ENCODE measurements around the gene SPINK14. TPM values are rescaled to one million over a fixed set of nuclear protein-coding genes. Genes with fewer than 3 reads are reported as not detected.

SPINK14 gene
- total and polyA plus RNA-seq, 4 experiments from 2014 or later: not detected

DNA sequence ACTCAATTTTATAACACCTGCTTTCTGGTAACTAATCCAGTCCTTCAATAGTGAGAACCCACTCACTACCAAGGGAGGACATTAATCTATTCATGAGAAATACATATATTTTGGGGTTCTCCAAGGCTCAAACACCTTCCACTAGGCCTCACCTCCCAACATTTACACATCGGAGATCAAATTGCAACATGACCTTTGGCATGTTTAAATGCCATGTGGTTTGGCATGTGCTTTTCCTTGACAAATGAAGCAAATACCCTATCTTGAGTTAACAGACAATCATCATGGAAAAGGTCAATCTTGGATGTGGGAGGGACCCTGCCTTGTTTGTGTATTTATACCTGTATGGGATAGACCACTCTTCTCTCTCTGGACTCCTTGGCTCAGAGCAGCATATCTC lies 21.9 kb upstream of the SPINK14 start:
- no peaks in the 10 kb centered on the region for H3K36me3 ChIP-seq (ENCODE audit: insufficient read depth, low read length)
- Mint-ChIP-seq H3K27me3 (peaks cover 2 to 7% of the 10 kb centered on the region in 2 donors), H3K36me3 (no peaks in the 10 kb centered on the region), H3K4me1 (no peaks in the 10 kb centered on the region), H3K9me3 (peaks cover 0 to 4% (median 2%) of the 10 kb centered on the region in 8 donors), H3K27ac (no peak overlapping the region), H3K4me3 (no peak overlapping the region)
- H3K27me3 ChIP-seq (ENCODE audit: insufficient read depth, low read length): no peaks in the 10 kb centered on the region
- H3K9me3 ChIP-seq (ENCODE audit: control insufficient read depth in 1 of 2, low read length in 2 of 2): no peaks in the 10 kb centered on the region
- ChIA-PET POLR2A (ENCODE audit: partially characterized antibody) (no interaction called here), CTCF (ENCODE audit: partially characterized antibody) (no interaction called here)
- no peak overlapping the region for H3K27ac ChIP-seq (ENCODE audit: low read depth, low read length)
- DNase-seq: no peak
- intact Hi-C loops (cut with micrococcal nuclease): no loop called here
- no peaks in the 10 kb centered on the region for H3K4me1 ChIP-seq (ENCODE audit: insufficient read depth, low read length)
- H3K4me3 ChIP-seq (ENCODE audit: low read length in 2 of 2): no peak overlapping the region

DNA sequence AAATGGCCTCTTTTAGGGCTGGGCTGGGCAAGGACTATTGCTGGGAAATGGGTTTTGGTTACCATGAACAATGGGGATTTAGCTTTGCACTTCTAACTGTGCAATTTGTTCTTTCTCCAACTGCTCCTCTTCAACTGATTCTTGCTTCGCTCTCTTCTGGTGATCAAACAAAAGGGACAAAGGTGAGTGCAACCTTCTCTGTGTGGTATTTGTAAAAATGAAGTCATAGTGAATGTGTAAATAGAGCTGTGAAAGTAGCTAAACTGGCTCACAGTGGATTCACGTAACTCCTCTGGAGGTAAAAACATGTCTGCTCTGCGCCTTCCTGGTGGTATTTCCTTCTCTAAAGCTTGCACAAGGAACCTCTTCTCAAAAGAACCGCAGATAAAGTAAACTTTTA lies 20.9 kb upstream of the SPINK14 start:
- no peaks in the 10 kb centered on the region for H3K36me3 Mint-ChIP-seq
- intact Hi-C loops (cut with micrococcal nuclease): no loop called here

DNA sequence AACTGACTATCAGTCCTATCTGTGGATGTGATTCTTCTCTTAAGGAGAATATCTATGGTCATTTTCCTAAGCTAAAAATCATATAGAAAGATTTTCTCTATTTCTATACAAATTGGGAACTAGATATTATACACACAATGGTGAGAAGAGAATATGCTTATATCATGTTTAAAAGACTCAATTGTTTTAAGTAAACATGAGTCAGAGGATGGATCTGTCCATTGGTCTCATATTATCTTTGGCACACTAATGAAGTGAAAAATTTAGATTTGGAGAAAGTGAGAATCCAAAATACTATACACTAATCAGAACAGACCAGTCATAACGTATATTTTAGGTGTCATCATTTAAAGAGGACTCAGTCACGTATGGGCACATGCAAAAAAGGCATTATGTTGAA lies 16.5 kb upstream of the SPINK14 start:
- peaks cover 0 to 6% (median 0%) of the 10 kb centered on the region in 8 donors for H3K9me3 Mint-ChIP-seq
- DNase-seq: no peak
- no peaks in the 10 kb centered on the region for H3K4me1 ChIP-seq (ENCODE audit: insufficient read depth, low read length)
- ChIA-PET CTCF (ENCODE audit: partially characterized antibody) (no interaction called here), POLR2A (ENCODE audit: partially characterized antibody) (no interaction called here)
- no peaks in the 10 kb centered on the region for H3K9me3 ChIP-seq (ENCODE audit: control insufficient read depth in 1 of 2, low read length in 2 of 2)
- peaks cover 2 to 7% of the 10 kb centered on the region in 2 donors for H3K27me3 Mint-ChIP-seq
- H3K4me1 Mint-ChIP-seq: no peaks in the 10 kb centered on the region
- H3K27me3 ChIP-seq (ENCODE audit: insufficient read depth, low read length): no peaks in the 10 kb centered on the region
- H3K36me3 ChIP-seq (ENCODE audit: insufficient read depth, low read length): no peaks in the 10 kb centered on the region
- no peaks in the 10 kb centered on the region for H3K36me3 Mint-ChIP-seq
- no peak overlapping the region for H3K4me3 ChIP-seq (ENCODE audit: low read length in 2 of 2)
- H3K4me3 Mint-ChIP-seq: no peak overlapping the region
- intact Hi-C loops (cut with micrococcal nuclease): no loop called here
- H3K27ac Mint-ChIP-seq: no peak overlapping the region
- no peak overlapping the region for H3K27ac ChIP-seq (ENCODE audit: low read depth, low read length)

More for the DNA sequence above, 20.9 kb upstream of the SPINK14 start:
- Mint-ChIP-seq H3K27me3 (peaks cover 2 to 6% of the 10 kb centered on the region in 2 donors), H3K9me3 (peaks cover 0 to 3% (median 2%) of the 10 kb centered on the region in 8 donors), H3K4me1 (no peaks in the 10 kb centered on the region), H3K27ac (no peak overlapping the region), H3K4me3 (no peak overlapping the region)
- POLR2A ChIA-PET (ENCODE audit: partially characterized antibody): no interaction called here
- Histone ChIP-seq H3K27me3 (ENCODE audit: insufficient read depth, low read length) (no peaks in the 10 kb centered on the region), H3K4me1 (ENCODE audit: insufficient read depth, low read length) (no peaks in the 10 kb centered on the region), H3K4me3 (ENCODE audit: low read length in 2 of 2) (no peak overlapping the region), H3K27ac (ENCODE audit: low read depth, low read length) (no peak overlapping the region), H3K36me3 (ENCODE audit: insufficient read depth, low read length) (no peaks in the 10 kb centered on the region), H3K9me3 (ENCODE audit: control insufficient read depth in 1 of 2, low read length in 2 of 2) (no peaks in the 10 kb centered on the region)
- DNase-seq: no peak
- CTCF ChIA-PET (ENCODE audit: partially characterized antibody): no interaction called here

DNA sequence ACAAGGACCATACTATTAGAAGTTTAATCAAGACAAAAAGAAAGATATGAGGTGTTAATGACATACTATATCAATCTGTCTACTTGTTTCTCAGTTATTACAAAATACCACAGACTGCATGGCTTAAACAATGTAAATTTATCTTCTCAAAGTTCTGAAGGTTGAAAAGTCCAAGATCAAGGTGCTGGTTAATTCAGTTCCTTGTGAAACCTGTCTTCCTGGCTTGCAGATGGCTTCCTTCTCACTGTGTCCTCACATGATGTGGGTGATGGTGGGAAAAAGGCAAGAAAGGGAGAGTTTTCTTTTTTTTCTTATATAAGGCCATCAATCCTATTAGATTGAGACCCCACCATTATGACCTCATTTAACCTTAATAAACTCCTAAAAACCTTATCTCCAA lies 15.6 kb upstream of the SPINK14 start:
- Histone ChIP-seq H3K4me1 (ENCODE audit: insufficient read depth, low read length) (no peaks in the 10 kb centered on the region), H3K27ac (ENCODE audit: low read depth, low read length) (no peak overlapping the region), H3K4me3 (ENCODE audit: low read length in 2 of 2) (no peak overlapping the region), H3K9me3 (ENCODE audit: control insufficient read depth in 1 of 2, low read length in 2 of 2) (no peaks in the 10 kb centered on the region), H3K36me3 (ENCODE audit: insufficient read depth, low read length) (no peaks in the 10 kb centered on the region), H3K27me3 (ENCODE audit: insufficient read depth, low read length) (no peaks in the 10 kb centered on the region)
- Mint-ChIP-seq H3K36me3 (no peaks in the 10 kb centered on the region), H3K27ac (no peak overlapping the region), H3K27me3 (peaks cover 0 to 4% of the 10 kb centered on the region in 2 donors), H3K9me3 (peaks cover 0 to 6% (median 0%) of the 10 kb centered on the region in 8 donors), H3K4me1 (no peaks in the 10 kb centered on the region), H3K4me3 (no peak overlapping the region)
- no peak for DNase-seq
- POLR2A ChIA-PET (ENCODE audit: partially characterized antibody): no interaction called here
- intact Hi-C loops (cut with micrococcal nuclease): no loop called here
- CTCF ChIA-PET (ENCODE audit: partially characterized antibody): no interaction called here

DNA sequence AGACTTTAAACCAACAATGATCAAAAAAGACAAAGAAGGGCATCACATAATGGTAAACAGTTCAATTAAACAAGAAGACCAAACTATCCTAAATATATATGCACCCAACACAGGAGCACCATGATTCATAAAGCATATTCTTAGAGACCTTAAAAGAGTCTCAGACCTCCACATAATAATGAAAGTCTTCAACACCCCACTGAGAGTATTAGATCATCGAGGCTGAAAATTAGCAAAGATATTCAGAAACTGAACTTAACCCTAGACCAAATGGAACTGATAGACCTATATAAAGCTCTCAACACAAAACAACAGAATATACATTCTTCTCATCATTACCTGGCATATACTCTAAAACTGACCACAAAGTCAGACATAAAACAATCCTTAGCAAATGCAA lies 11.7 kb upstream of the SPINK14 start:
- Mint-ChIP-seq H3K36me3 (no peaks in the 10 kb centered on the region), H3K27ac (no peak overlapping the region), H3K27me3 (peaks cover 0 to 2% of the 10 kb centered on the region in 2 donors), H3K9me3 (peaks cover 0 to 6% (median 0%) of the 10 kb centered on the region in 8 donors), H3K4me3 (no peak overlapping the region), H3K4me1 (no peaks in the 10 kb centered on the region)
- H3K27me3 ChIP-seq (ENCODE audit: insufficient read depth, low read length): no peaks in the 10 kb centered on the region
- no peaks in the 10 kb centered on the region for H3K9me3 ChIP-seq (ENCODE audit: control insufficient read depth in 1 of 2, low read length in 2 of 2)
- no peaks in the 10 kb centered on the region for H3K4me1 ChIP-seq (ENCODE audit: insufficient read depth, low read length)
- intact Hi-C loops (cut with micrococcal nuclease): no loop called here
- ChIA-PET POLR2A (ENCODE audit: partially characterized antibody) (no interaction called here), CTCF (ENCODE audit: partially characterized antibody) (no interaction called here)
- H3K27ac ChIP-seq (ENCODE audit: low read depth, low read length): no peak overlapping the region
- no peak overlapping the region for H3K4me3 ChIP-seq (ENCODE audit: low read length in 2 of 2)
- no peaks in the 10 kb centered on the region for H3K36me3 ChIP-seq (ENCODE audit: insufficient read depth, low read length)
- no peak for DNase-seq

DNA sequence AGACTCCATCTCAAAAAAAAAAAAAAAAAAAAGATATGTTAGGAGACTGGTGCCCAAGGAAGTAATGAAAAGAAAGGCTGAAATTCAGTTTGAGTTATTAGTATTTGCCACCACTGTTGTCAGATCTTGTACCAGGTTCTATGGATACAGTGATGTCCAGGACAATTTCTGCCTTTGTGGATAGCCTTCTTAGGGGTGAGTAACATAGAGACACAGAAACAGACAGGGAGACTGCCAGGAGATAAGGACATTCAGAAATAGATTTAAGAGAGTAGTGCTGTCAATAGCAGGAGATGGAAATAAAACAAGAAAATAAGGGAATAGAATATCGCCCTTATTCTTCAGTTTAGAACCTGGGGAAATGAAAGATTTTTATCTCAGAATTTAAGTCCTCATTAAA lies 6.3 kb upstream of the SPINK14 start:
- no peak overlapping the region for H3K4me3 ChIP-seq (ENCODE audit: low read length in 2 of 2)
- H3K9me3 Mint-ChIP-seq: peaks cover 0 to 3% (median 0%) of the 10 kb centered on the region in 8 donors
- H3K4me1 ChIP-seq (ENCODE audit: insufficient read depth, low read length): no peaks in the 10 kb centered on the region
- ChIA-PET POLR2A (ENCODE audit: partially characterized antibody) (interaction anchor here (1.5 kb wide), 1 partner anchor 8 kb away, joined by 3 read pairs; no protein-coding TSS in a partner anchor), CTCF (ENCODE audit: partially characterized antibody) (no interaction called here)
- peaks cover 0 to 2% (median 1%) of the 10 kb centered on the region in 4 donors for H3K4me1 Mint-ChIP-seq
- H3K36me3 ChIP-seq (ENCODE audit: insufficient read depth, low read length): no peaks in the 10 kb centered on the region
- H3K27ac ChIP-seq (ENCODE audit: low read depth, low read length): no peak overlapping the region
- no peaks in the 10 kb centered on the region for H3K27me3 ChIP-seq (ENCODE audit: insufficient read depth, low read length)
- H3K27ac Mint-ChIP-seq: no peak overlapping the region
- DNase-seq: no peak
- H3K9me3 ChIP-seq (ENCODE audit: control insufficient read depth in 1 of 2, low read length in 2 of 2): no peaks in the 10 kb centered on the region
- H3K4me3 Mint-ChIP-seq: no peak overlapping the region
- H3K36me3 Mint-ChIP-seq: no peaks in the 10 kb centered on the region
- H3K27me3 Mint-ChIP-seq: no peaks in the 10 kb centered on the region
- intact Hi-C loops (cut with micrococcal nuclease): no loop called here

DNA sequence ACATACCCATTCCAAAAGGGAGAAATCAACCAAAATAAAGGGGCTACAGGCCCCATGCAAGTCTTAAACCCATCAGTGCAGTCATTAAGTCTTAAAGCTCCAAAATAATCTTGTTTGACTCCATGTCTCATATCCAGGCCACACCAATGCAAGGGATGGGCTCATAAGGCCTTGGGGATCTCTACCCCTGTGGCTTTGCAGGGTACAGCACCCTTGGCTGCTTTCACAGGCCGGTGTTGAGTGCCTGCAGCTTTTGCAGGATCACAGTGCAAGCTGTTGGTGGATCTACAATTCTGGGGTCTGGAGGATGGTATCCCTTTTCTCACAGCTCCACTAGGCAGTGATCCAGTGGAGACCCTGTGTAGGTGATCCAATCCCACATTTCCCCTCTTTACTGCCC lies 5.0 kb upstream of the SPINK14 start:
- Mint-ChIP-seq H3K27me3 (no peaks in the 10 kb centered on the region), H3K9me3 (peaks cover 0 to 3% (median 0%) of the 10 kb centered on the region in 8 donors), H3K27ac (no peak overlapping the region), H3K4me1 (peaks cover 0 to 2% (median 1%) of the 10 kb centered on the region in 4 donors), H3K4me3 (no peak overlapping the region), H3K36me3 (no peaks in the 10 kb centered on the region)
- H3K27me3 ChIP-seq (ENCODE audit: insufficient read depth, low read length): no peaks in the 10 kb centered on the region
- H3K4me1 ChIP-seq (ENCODE audit: insufficient read depth, low read length): no peaks in the 10 kb centered on the region
- no peak for DNase-seq
- H3K36me3 ChIP-seq (ENCODE audit: insufficient read depth, low read length): no peaks in the 10 kb centered on the region
- intact Hi-C loops (cut with micrococcal nuclease): no loop called here
- CTCF ChIA-PET (ENCODE audit: partially characterized antibody): no interaction called here
- no peak overlapping the region for H3K27ac ChIP-seq (ENCODE audit: low read depth, low read length)
- no peak overlapping the region for H3K4me3 ChIP-seq (ENCODE audit: low read length in 2 of 2)
- H3K9me3 ChIP-seq (ENCODE audit: control insufficient read depth in 1 of 2, low read length in 2 of 2): no peaks in the 10 kb centered on the region
- POLR2A ChIA-PET (ENCODE audit: partially characterized antibody): no interaction called here
